ENCODE results near the gene SLC5A1.

- TF ChIP-seq ZFP3 (CRISPR knock-in tag; IDR thresholded peaks at IDR 0.05) (no peak), ISL1 (CRISPR knock-in tag; IDR thresholded peaks at IDR 0.05) (no peak), ZNF70 (CRISPR knock-in tag; IDR thresholded peaks at IDR 0.05) (no peak), TSHZ2 (CRISPR knock-in tag; IDR thresholded peaks at IDR 0.05) (no peak), ZFP30 (CRISPR knock-in tag; IDR thresholded peaks at IDR 0.05) (no peak), CSDC2 (CRISPR knock-in tag; IDR thresholded peaks at IDR 0.05) (no peak), PPARA (CRISPR knock-in tag; IDR thresholded peaks at IDR 0.05; ENCODE audit: borderline replicate concordance) (no peak), PATZ1 (CRISPR knock-in tag; IDR thresholded peaks at IDR 0.05; ENCODE audit: borderline replicate concordance) (no peak), ESRRG (CRISPR knock-in tag; IDR thresholded peaks at IDR 0.05) (no peak), CREB5 (CRISPR knock-in tag; IDR thresholded peaks at IDR 0.05; ENCODE audit: low read depth) (no peak), RARB (CRISPR knock-in tag; IDR thresholded peaks at IDR 0.05) (no peak), GLIS3 (CRISPR knock-in tag; IDR thresholded peaks at IDR 0.05) (no peak), CSRNP3 (CRISPR knock-in tag; IDR thresholded peaks at IDR 0.05) (no peak)
Observed at GRCh38 chr22:32144496-32145274, 101.6 kb downstream of the SLC5A1 start.
